ENCODE data around the gene LHFPL6. TPM values are rescaled to one million over a fixed set of nuclear protein-coding genes. Genes with fewer than 3 reads are reported as not detected.

LHFPL6 gene
- total and polyA plus RNA-seq, 4 donors: 58.1 to 214 (median 169) TPM

DNA sequence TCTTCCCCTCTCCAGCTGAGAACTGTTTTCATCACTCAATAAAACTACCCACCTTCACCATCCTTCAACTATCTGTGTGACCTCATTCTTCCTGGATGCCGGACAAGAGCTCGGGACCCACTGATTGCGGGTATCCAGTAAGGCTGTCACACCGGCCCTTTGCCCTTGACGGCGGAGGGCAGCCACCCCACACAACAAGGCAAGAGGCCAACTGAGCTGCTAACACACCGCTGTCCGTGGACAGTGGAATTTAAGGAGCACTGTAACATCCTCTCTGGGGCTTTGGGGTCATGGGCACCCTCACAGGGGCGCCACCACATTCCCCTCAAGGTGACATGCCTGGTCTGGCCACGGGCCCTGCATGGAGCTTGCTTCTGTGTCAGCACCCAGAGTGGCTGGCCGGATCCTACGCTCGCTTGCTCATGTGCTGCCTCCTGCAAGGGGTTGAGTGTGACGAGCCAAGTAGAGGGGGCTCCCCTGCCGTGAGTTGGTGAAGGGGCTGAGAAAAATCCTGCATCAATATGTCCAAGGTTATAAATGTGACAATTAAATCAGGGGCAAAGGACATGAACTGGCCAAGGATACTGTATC lies 31.4 kb downstream of the LHFPL6 start:
- H3K4me3 ChIP-seq (ENCODE audit: low read length in 2 of 2): no peak overlapping the region
- H3K27ac ChIP-seq (ENCODE audit: low read depth in 1 of 2, low read length in 2 of 2): no peak overlapping the region
- no peaks in the 10 kb centered on the region for H3K4me1 ChIP-seq (ENCODE audit: control insufficient read depth in 1 of 2, insufficient read depth in 2 of 2, low read length in 2 of 2)
- H3K36me3 ChIP-seq (ENCODE audit: control insufficient read depth in 1 of 2, insufficient read depth in 2 of 2, low read length in 1 of 2): no peaks in the 10 kb centered on the region
- DNase-seq (no peak), ATAC-seq (ENCODE audit: low FRiP score) (peak; percentile 44)
- WGBS, 2 donors: 90% methylated on average over 15 of the region's 15 CpGs
- intact Hi-C loops (cut with DNase I): no loop called here
- no peaks in the 10 kb centered on the region for H3K27me3 ChIP-seq (ENCODE audit: control insufficient read depth in 1 of 2, insufficient read depth in 2 of 2, low read length in 1 of 2)
- H3K9me3 ChIP-seq (ENCODE audit: control insufficient read depth, low read length): no peaks in the 10 kb centered on the region

DNA sequence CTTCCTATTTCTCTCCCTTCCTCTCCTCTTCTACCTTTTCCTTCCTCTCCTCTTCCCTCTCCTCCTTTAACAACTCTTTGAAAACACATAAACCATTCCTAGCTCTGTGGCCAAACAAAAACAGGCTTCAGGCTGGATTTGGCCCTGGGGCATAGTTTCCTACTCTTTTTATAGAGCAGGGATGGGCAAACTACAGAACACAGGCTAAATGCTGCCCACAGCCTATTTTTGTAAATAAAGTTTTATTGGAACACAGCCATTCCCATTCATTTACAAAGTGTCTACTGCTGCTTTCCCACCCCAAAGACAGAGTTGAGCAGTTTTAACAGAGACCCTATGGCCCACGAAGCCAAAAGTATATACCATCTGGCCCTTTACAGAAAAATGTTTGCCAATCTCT lies 35.4 kb downstream of the LHFPL6 start:
- ATAC-seq (ENCODE audit: low FRiP score) (no peak), DNase-seq (no peak)
- intact Hi-C loops (cut with DNase I): no loop called here
- Histone ChIP-seq H3K9me3 (ENCODE audit: control insufficient read depth, low read length) (no peaks in the 10 kb centered on the region), H3K4me3 (ENCODE audit: low read length in 2 of 2) (no peak overlapping the region), H3K4me1 (ENCODE audit: control insufficient read depth in 1 of 2, insufficient read depth in 2 of 2, low read length in 2 of 2) (peaks cover 2 to 4% of the 10 kb centered on the region in 2 donors), H3K27ac (ENCODE audit: low read depth in 1 of 2, low read length in 2 of 2) (peak overlapping the region in 1 of 2 donors; percentile 57), H3K27me3 (ENCODE audit: control insufficient read depth in 1 of 2, insufficient read depth in 2 of 2, low read length in 1 of 2) (no peaks in the 10 kb centered on the region), H3K36me3 (ENCODE audit: control insufficient read depth in 1 of 2, insufficient read depth in 2 of 2, low read length in 1 of 2) (no peaks in the 10 kb centered on the region)
- WGBS, 2 donors: 69 to 79% methylated on average over 1 of the region's 1 CpG

DNA sequence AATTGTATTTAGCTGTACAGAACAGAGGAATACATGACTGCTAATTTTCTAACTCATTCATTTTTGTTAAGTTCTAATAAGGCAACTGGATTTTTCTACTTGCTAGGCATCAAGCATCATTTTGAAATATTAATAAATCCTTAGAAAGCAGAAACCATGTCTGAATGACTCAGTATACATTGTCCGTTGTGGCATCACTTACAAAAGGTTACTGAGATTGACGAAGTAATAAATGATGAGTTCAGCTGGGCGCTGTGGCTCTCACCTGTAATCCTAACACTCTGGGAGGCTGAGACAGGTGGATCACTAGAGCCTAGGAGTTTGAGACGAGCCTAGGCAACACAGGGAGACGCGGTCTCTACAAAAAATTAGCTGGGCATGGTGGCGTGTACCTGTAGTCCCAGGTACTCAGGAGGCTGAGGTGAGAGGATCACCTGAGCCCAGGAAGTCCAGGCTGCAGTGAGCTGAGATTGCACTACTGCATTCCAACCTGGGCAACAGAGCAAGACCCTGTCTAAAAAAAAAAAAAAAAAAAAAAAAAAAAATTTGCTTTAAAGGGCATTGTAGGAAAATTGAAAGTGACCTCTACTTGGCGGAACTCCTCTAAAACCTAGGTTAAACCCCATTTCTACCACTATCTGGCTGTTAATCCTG lies 36.6 kb downstream of the LHFPL6 start:
- Histone ChIP-seq H3K27me3 (ENCODE audit: control insufficient read depth in 1 of 2, insufficient read depth in 2 of 2, low read length in 1 of 2) (no peaks in the 10 kb centered on the region), H3K9me3 (ENCODE audit: control insufficient read depth, low read length) (no peaks in the 10 kb centered on the region), H3K27ac (ENCODE audit: low read depth in 1 of 2, low read length in 2 of 2) (no peak overlapping the region), H3K4me3 (ENCODE audit: low read length in 2 of 2) (no peak overlapping the region), H3K4me1 (ENCODE audit: control insufficient read depth in 1 of 2, insufficient read depth in 2 of 2, low read length in 2 of 2) (peaks cover 2 to 4% of the 10 kb centered on the region in 2 donors), H3K36me3 (ENCODE audit: control insufficient read depth in 1 of 2, insufficient read depth in 2 of 2, low read length in 1 of 2) (no peaks in the 10 kb centered on the region)
- intact Hi-C loops (cut with DNase I): no loop called here
- WGBS, 2 donors: 78 to 79% methylated on average over 8 of the region's 8 CpGs
- no peak for DNase-seq
- ATAC-seq (ENCODE audit: low FRiP score): no peak

DNA sequence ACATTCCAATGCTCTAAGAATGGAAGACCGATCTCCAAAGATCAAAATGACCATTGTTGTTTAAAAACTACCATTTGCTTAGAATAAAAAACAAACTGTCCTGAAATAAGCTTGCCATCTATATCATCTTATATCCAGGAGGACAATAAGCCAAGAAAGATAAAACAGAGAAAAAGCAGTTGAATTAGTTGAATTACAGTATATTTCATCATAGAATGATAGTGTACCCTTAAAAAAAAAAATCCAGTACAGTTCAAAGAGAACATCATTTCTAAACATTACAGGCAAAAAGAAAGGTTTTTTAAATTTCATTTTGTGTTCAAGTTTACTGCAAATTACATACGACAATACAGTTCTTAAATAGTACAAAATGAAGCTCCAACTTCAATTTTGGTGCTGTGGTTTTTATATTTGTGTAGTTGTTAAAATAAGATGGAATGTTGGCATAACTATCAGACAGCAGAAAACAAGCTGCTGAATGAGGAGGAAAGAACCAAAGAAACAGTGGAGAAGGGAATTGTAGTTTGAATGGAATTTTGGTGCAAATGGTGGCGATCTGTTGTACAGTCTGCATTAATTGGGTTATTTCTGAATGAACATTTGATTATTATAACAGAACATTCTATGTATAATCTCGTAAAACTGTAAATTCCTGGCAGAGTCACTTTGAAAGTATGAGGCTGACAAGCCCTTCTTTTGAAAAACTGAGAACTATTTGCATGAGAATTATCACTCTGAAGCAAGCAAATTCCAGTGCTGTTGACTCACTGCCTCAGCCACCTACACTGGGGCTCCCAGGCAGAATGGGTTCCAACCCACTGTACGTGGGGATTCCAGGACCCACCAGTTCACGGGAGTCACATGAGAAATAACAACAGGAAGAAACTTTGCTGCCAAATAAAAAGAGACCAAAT lies 37.7 kb downstream of the LHFPL6 start:
- no peaks in the 10 kb centered on the region for H3K9me3 ChIP-seq (ENCODE audit: control insufficient read depth, low read length)
- H3K4me1 ChIP-seq (ENCODE audit: control insufficient read depth in 1 of 2, insufficient read depth in 2 of 2, low read length in 2 of 2): peaks cover 2 to 4% of the 10 kb centered on the region in 2 donors
- no peak for DNase-seq
- H3K27me3 ChIP-seq (ENCODE audit: control insufficient read depth in 1 of 2, insufficient read depth in 2 of 2, low read length in 1 of 2): no peaks in the 10 kb centered on the region
- 17 to 20% methylated on average over 6 of the region's 6 CpGs for WGBS, 2 donors
- no peak overlapping the region for H3K4me3 ChIP-seq (ENCODE audit: low read length in 2 of 2)
- intact Hi-C loops (cut with DNase I): no loop called here
- H3K27ac ChIP-seq (ENCODE audit: low read depth in 1 of 2, low read length in 2 of 2): no peak overlapping the region
- ATAC-seq (ENCODE audit: low FRiP score): no peak
- H3K36me3 ChIP-seq (ENCODE audit: control insufficient read depth in 1 of 2, insufficient read depth in 2 of 2, low read length in 1 of 2): no peaks in the 10 kb centered on the region

DNA sequence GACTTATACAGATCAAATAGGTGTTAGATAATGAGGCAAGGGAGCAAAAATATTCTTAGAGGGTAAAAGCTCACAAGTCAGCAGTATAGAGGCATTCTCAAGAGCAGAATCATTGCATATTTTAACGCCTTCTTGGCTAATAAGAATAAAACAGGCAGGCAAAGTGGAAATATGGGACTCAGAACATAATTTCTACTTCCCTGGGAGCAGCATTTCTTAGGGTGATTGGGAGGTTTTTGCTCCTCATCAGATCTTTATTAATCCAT lies 39.6 kb downstream of the LHFPL6 start:
- no peaks in the 10 kb centered on the region for H3K9me3 ChIP-seq (ENCODE audit: control insufficient read depth, low read length)
- H3K4me1 ChIP-seq (ENCODE audit: control insufficient read depth in 1 of 2, insufficient read depth in 2 of 2, low read length in 2 of 2): peaks cover 4 to 5% of the 10 kb centered on the region in 2 donors
- H3K4me3 ChIP-seq (ENCODE audit: low read length in 2 of 2): no peak overlapping the region
- intact Hi-C loops (cut with DNase I): no loop called here
- no peak overlapping the region for H3K27ac ChIP-seq (ENCODE audit: low read depth in 1 of 2, low read length in 2 of 2)
- no peaks in the 10 kb centered on the region for H3K36me3 ChIP-seq (ENCODE audit: control insufficient read depth in 1 of 2, insufficient read depth in 2 of 2, low read length in 1 of 2)
- no peaks in the 10 kb centered on the region for H3K27me3 ChIP-seq (ENCODE audit: control insufficient read depth in 1 of 2, insufficient read depth in 2 of 2, low read length in 1 of 2)
- WGBS, 2 donors: 68 to 83% methylated on average over 1 of the region's 1 CpG
- DNase-seq: no peak
- no peak for ATAC-seq (ENCODE audit: low FRiP score)

DNA sequence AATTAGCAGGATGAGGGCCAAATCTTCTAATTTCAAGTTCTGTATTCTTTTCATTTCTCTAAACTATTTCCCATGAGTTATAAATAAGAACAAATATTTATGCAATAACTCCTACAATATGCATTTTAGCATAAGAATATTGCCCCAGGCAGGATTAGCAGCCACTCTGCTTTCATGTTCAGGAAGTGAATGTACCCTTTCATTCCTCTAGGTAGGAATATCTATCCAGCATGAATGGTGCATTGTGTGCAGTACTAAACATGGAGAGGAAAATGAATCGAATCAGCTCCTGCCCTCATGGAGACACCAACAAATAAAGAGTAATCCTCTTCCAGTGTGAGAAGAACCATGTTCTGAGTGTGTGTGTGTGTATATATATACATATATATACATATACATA lies 41.0 kb downstream of the LHFPL6 start:
- DNase-seq (no peak), ATAC-seq (ENCODE audit: low FRiP score) (no peak)
- peaks cover 4 to 5% of the 10 kb centered on the region in 2 donors for H3K4me1 ChIP-seq (ENCODE audit: control insufficient read depth in 1 of 2, insufficient read depth in 2 of 2, low read length in 2 of 2)
- no peak overlapping the region for H3K27ac ChIP-seq (ENCODE audit: low read depth in 1 of 2, low read length in 2 of 2)
- no peaks in the 10 kb centered on the region for H3K36me3 ChIP-seq (ENCODE audit: control insufficient read depth in 1 of 2, insufficient read depth in 2 of 2, low read length in 1 of 2)
- H3K4me3 ChIP-seq (ENCODE audit: low read length in 2 of 2): no peak overlapping the region
- H3K27me3 ChIP-seq (ENCODE audit: control insufficient read depth in 1 of 2, insufficient read depth in 2 of 2, low read length in 1 of 2): no peaks in the 10 kb centered on the region
- WGBS, 2 donors: 78 to 96% methylated on average over 1 of the region's 1 CpG
- intact Hi-C loops (cut with DNase I): no loop called here
- H3K9me3 ChIP-seq (ENCODE audit: control insufficient read depth, low read length): no peaks in the 10 kb centered on the region

DNA sequence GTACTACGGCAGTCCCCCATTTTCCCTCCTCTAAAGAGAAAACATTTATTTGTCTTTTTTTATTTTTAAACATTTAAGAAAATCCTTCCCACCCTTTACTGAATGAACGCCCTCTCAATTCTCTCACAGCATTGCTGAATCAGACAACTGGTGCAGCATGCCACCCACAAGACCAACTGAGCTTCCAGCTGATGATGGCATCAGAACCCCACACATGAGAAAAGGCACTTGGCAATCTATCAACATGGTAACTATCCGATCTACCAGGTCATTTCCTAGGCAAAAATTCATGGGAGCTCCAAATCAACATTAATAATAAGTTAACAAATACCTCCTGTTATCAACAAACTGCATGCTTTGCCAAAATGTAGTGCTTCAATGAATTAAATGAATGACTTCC lies 43.1 kb downstream of the LHFPL6 start:
- Histone ChIP-seq H3K27ac (ENCODE audit: low read depth in 1 of 2, low read length in 2 of 2) (no peak overlapping the region), H3K4me1 (ENCODE audit: control insufficient read depth in 1 of 2, insufficient read depth in 2 of 2, low read length in 2 of 2) (peaks cover 0 to 5% of the 10 kb centered on the region in 2 donors)
- WGBS, 2 donors: 78 to 87% methylated on average over 3 of the region's 3 CpGs

DNA sequence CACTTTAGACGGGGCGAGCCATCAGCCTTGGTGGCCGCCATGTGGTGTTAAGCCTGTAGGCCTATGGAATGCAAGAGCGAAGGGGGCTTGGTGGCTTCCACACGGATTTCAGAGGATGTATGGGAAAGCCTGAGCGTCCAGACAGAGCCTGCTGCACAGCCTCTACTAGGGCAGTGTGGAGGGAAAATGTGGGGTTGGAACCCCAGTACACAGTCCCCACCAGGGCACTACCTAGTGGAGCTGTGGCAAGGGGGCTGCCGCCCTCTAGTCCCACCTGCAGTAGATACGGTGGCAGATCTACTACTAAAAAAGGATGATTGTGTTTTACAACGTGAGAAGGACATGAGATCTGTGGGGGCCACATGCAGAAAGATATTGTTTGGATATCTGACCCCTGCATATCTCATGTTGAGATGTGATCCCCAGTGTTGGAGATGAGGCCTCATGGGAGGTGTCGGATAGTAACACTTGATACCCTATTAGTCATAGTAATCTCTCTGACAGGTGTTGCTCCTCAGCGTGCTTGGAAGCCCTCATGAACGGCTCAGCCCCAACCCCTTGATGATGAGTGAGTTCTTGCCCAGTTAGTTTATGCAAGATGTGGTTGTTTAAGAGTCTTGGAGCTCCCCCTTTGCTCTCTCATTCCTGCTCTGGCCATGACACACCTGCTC lies 45.6 kb downstream of the LHFPL6 start:
- WGBS, 2 donors: 91 to 92% methylated on average over 12 of the region's 12 CpGs
- ATAC-seq (ENCODE audit: low FRiP score) (peak; percentile 57), DNase-seq (no peak)
- no peak overlapping the region for H3K27ac ChIP-seq (ENCODE audit: low read depth in 1 of 2, low read length in 2 of 2)
- intact Hi-C loops (cut with DNase I): no loop called here
- H3K4me1 ChIP-seq (ENCODE audit: control insufficient read depth in 1 of 2, insufficient read depth in 2 of 2, low read length in 2 of 2): peaks cover 0 to 3% of the 10 kb centered on the region in 2 donors
- no peak overlapping the region for H3K4me3 ChIP-seq (ENCODE audit: low read length in 2 of 2)
- no peaks in the 10 kb centered on the region for H3K36me3 ChIP-seq (ENCODE audit: control insufficient read depth in 1 of 2, insufficient read depth in 2 of 2, low read length in 1 of 2)
- no peaks in the 10 kb centered on the region for H3K27me3 ChIP-seq (ENCODE audit: control insufficient read depth in 1 of 2, insufficient read depth in 2 of 2, low read length in 1 of 2)
- H3K9me3 ChIP-seq (ENCODE audit: control insufficient read depth, low read length): no peaks in the 10 kb centered on the region

More for the DNA sequence above, 43.1 kb downstream of the LHFPL6 start:
- no peak overlapping the region for H3K4me3 ChIP-seq (ENCODE audit: low read length in 2 of 2)
- H3K36me3 ChIP-seq (ENCODE audit: control insufficient read depth in 1 of 2, insufficient read depth in 2 of 2, low read length in 1 of 2): no peaks in the 10 kb centered on the region
- DNase-seq (no peak), ATAC-seq (ENCODE audit: low FRiP score) (no peak)
- H3K27me3 ChIP-seq (ENCODE audit: control insufficient read depth in 1 of 2, insufficient read depth in 2 of 2, low read length in 1 of 2): no peaks in the 10 kb centered on the region
- no peaks in the 10 kb centered on the region for H3K9me3 ChIP-seq (ENCODE audit: control insufficient read depth, low read length)
- intact Hi-C loops (cut with DNase I): no loop called here

Measured in aorta (tissue), 5 donors.